Panc1 (cell line): Measurements from ENCODE around the gene RTL1. TPM values are rescaled to one million over a fixed set of nuclear protein-coding genes. Genes with fewer than 3 reads are reported as not detected.

Experiments used
- ATAC-seq: fragments of 200-7000 bp; cut with Tn5 transposase; 2 replicates; pipeline ENCODE4 v1.9.1; 2020; ENCODE audit warnings: mild to moderate bottlenecking, moderate library complexity
- BruUV-seq: library from RNA; stranded (reverse); fragments of 400-500 nt; replicated peaks from 2 replicates; lab custom pipeline; 2021; lab: Mats Ljungman, UMichigan
- CTCF ChIA-PET: fragments of 300-600 bp; sonication (Branson Sonifier 250); formaldehyde crosslinking; loops from one replicate; lab custom pipeline; 2022; ENCODE audit warnings: antibody characterized with exemption; lab: Charles Lee
- POLR2A ChIA-PET: fragments of 300-600 bp; sonication (Branson Sonifier 250); formaldehyde crosslinking; loops from one replicate; lab custom pipeline; 2022; ENCODE audit warnings: antibody characterized with exemption; lab: Charles Lee
- DNase-seq: peaks from one replicate; pipeline ENCODE4 v3.0.0-alpha.2; 2010; ENCODE audit warnings: low read depth, low spot score
- H3K27ac ChIP-seq: 2 replicates; pipeline ENCODE4 v1.5.1; 2011; ENCODE audit warnings: mild to moderate bottlenecking, low read length, inconsistent platforms
- H3K27me3 ChIP-seq: fragments of 200-500 bp; sonication (Bioruptor generic); 2 replicates; pipeline ENCODE4 v1.6.0; 2014; ENCODE audit warnings: low read length, inconsistent platforms; ENCODE audit not compliant: control insufficient read depth, insufficient read depth
- H3K36me3 ChIP-seq: fragments of 200-500 bp; sonication (Bioruptor generic); 2 replicates; pipeline ENCODE4 v1.5.1; 2014; ENCODE audit warnings: inconsistent platforms, mild to moderate bottlenecking, low read length, moderate library complexity; ENCODE audit not compliant: control insufficient read depth, insufficient read depth
- H3K4me1 ChIP-seq: 2 replicates; pipeline ENCODE4 v1.5.1; 2011; ENCODE audit warnings: inconsistent platforms, mild to moderate bottlenecking, low read length, moderate library complexity; ENCODE audit not compliant: control insufficient read depth, insufficient read depth
- H3K4me3 ChIP-seq, 2 experiments: 2 replicates each; pipeline ENCODE4 v1.5.1; 2011 to 2012; ENCODE audit warnings: low read depth in 2 of 2, low read length in 2 of 2, mild to moderate bottlenecking in 2 of 2, inconsistent platforms in 1 of 2, moderate library complexity in 1 of 2
- H3K9me3 ChIP-seq: fragments of 200-500 bp; sonication (Bioruptor generic); 2 replicates; pipeline ENCODE4 v1.5.1; 2014; ENCODE audit warnings: low read depth, mild to moderate bottlenecking, inconsistent platforms, low read length, moderate library complexity; ENCODE audit not compliant: control insufficient read depth, insufficient read depth
- CTCF ChIP-seq: fragments of 450-650 bp; IDR thresholded peaks from 2 replicates; pipeline ENCODE4 v1.5.1; 2017; ENCODE audit warnings: mild to moderate bottlenecking
- POLR2AphosphoS5 ChIP-seq: IDR thresholded peaks from 2 replicates; pipeline ENCODE4 v1.6.1; 2012; ENCODE audit warnings: mild to moderate bottlenecking, low read depth, low read length, moderate library complexity
- REST ChIP-seq, 2 experiments: IDR thresholded peaks; 2 replicates each; pipeline ENCODE4 v1.6.1; 2011 to 2012; ENCODE audit warnings: low read depth in 2 of 2, control low read depth in 1 of 2, low read length in 1 of 2, mild to moderate bottlenecking in 1 of 2, moderate library complexity in 1 of 2; ENCODE audit not compliant: insufficient read depth in 1 of 2
- SIN3A ChIP-seq: IDR thresholded peaks from 2 replicates; pipeline ENCODE4 v1.6.1; 2012; ENCODE audit warnings: low read depth, mild to moderate bottlenecking, low read length, moderate library complexity, borderline replicate concordance; ENCODE audit not compliant: insufficient read depth
- TCF7L2 ChIP-seq: IDR thresholded peaks from 2 replicates; pipeline ENCODE4 v1.6.1; 2011; ENCODE audit warnings: mild to moderate bottlenecking, low read depth, low read length, inconsistent platforms
- in situ Hi-C: cut with HindIII; loops from 2 replicates; pipeline ENCODE4 v1.10.0; 2016; ENCODE audit warnings: low sequenced_read_pairs, low pct_unique_long_range_greater_than_20kb
- intact Hi-C: fragments of 100-400 bp; cut with micrococcal nuclease; formaldehyde crosslinking; loops from one replicate; pipeline ENCODE4 v1.10.0; 2022; ENCODE audit not compliant: unreplicated experiment
- total RNA-seq: library from RNA; stranded (reverse); gene quantifications from one replicate; pipeline ENCODE4 v1.2.1, GENCODE V29; 2021; ENCODE audit not compliant: unreplicated experiment

RTL1 gene
- total RNA-seq, 1 experiment from 2014 or later: not detected

- ChIA-PET CTCF (no interaction called here), POLR2A (no interaction called here)
- no TSS peak for BruUV-seq
- intact Hi-C loops: no loop called here
- Histone ChIP-seq H3K4me3 (no peak overlapping the region), H3K36me3 (no peaks in the 10 kb centered on the region), H3K9me3 (no peaks in the 10 kb centered on the region), H3K27me3 (no peaks in the 10 kb centered on the region), H3K27ac (no peak overlapping the region), H3K4me1 (no peaks in the 10 kb centered on the region)
- DNase-seq: no peak
- no peak for TF ChIP-seq REST (IDR thresholded peaks at IDR 0.05; ENCODE audit: insufficient read depth in 1 of 2, low read depth in 2 of 2, low read length in 1 of 2)
- no peak for TF ChIP-seq CTCF
- TF ChIP-seq TCF7L2: no peak
- no peak for TF ChIP-seq SIN3A
- no peak for TF ChIP-seq POLR2AphosphoS5
- peak; percentile 37 for ATAC-seq
- in situ Hi-C loops: no loop called here
These were observed 31.0 kb downstream of the RTL1 start for GRCh38 chr14:100872259-100873095.

- in situ Hi-C loops (no loop called here), intact Hi-C loops (no loop called here)
- ATAC-seq (peak; percentile 54), DNase-seq (no peak)
- Histone ChIP-seq H3K9me3 (no peaks in the 10 kb centered on the region), H3K27me3 (no peaks in the 10 kb centered on the region), H3K4me3 (no peak overlapping the region), H3K27ac (no peak overlapping the region), H3K4me1 (no peaks in the 10 kb centered on the region), H3K36me3 (no peaks in the 10 kb centered on the region)
- ChIA-PET CTCF (no interaction called here), POLR2A (no interaction called here)
- BruUV-seq: no TSS peak
- TF ChIP-seq POLR2AphosphoS5 (no peak), TCF7L2 (no peak), SIN3A (no peak), CTCF (no peak), REST (IDR thresholded peaks at IDR 0.05; ENCODE audit: insufficient read depth in 1 of 2, low read depth in 2 of 2, low read length in 1 of 2) (no peak)
These were observed 32.0 kb downstream of the RTL1 start for GRCh38 chr14:100871234-100872186.
